IPS-NIHi7 (cell line): ENCODE results near the gene COPS3.

Experiments
- DNase-seq: peaks from one replicate; pipeline ENCODE4 v3.0.0; 2012; ENCODE audit warnings: mixed read lengths; ENCODE audit errors: extremely low spot score

Gene COPS3

DNA sequence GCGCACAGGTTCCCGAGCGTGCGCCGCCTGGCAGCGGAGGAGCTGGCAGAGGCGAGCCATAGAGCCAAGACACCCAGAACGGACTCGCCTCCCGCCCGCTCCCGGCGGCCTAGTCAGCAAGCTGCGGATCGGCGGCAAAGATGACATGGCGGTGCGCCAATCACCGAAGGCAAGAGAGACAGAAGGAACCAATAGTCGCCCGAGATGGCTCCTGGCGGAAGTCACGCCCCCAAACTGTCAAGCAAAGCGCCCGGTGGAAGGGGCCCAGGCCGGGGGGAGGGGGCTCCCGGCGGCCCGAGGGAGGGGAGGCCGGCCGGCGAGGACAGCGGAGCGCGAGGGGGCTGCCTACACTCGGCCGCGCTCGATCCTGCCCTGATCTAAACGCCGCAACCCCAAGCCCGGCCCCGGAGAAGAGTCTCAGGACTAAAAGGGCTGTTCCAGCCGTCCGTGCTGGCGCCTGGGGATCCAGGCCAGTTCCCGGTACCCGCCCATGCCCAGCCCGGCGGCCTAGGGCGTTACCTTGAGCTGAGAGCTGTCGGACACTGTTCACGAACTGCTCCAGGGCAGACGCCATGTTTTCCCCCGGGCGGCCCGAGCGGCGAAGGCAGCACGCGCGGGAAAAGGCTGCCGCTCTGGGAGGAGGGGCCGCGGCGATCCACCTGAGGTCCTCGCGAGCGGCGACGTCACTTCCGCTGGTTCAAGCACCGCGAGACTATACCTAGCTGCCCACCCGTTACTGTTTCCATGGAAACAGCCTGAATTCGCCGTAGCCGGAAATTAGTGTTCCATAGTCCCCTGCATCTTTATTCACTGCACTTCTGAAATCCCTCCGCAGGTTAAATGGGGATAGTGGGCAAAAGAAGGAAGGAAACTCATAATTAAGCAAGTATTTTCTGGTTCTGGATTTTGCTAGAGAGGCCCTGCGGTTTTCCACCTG, at the start of gene COPS3:
TSS of gene COPS3 (minus strand) at position 634 of the 937 bp plus-strand sequence. CDS start at position 574, 60 bp downstream.
- DNase-seq: peak; percentile 99

DNA sequence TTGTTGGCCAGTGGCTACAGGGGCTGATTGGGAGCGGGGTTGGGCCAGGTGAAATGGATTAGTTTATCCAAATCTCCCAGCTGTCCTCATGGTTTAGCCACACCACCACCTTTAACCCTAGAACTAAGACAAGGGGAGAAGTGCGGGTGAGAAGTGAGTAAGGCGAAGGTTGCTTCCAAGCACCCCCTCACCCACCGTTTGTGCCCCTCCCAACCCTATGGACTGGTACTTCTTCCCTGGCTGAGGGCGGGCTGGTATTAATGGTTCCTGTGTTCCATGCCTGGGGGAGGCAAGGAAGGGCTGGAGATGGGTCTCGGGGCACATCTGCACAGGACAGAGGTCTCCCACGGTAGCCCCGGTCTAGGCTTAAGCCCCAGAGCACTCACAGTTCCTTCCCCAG, 47.2 kb upstream of the COPS3 start:
- no peak for DNase-seq

- peak; percentile 5 for DNase-seq
These were observed 45.3 kb upstream of the COPS3 start for GRCh38 chr17:17326275-17326875.

DNA sequence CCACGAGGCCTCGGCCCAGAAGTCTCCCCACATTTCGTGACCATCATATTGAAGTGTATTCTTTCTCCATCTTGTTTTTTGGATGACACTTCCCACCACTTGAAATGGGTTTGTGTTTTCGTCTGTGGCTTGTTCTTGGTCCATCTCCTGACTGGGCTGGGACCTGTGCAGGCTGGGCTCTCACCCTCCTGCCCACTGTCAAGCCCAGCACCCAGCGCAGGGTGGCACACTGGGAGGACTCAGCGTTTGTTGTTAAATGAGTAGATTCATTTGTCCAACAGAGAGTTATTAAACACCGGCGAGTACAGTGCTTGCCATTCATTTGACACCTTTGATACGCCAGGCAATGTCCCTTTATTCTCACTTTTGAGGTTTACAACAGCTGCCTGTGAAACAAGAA, 44.8 kb upstream of the COPS3 start:
- DNase-seq: peak; percentile 4

DNA sequence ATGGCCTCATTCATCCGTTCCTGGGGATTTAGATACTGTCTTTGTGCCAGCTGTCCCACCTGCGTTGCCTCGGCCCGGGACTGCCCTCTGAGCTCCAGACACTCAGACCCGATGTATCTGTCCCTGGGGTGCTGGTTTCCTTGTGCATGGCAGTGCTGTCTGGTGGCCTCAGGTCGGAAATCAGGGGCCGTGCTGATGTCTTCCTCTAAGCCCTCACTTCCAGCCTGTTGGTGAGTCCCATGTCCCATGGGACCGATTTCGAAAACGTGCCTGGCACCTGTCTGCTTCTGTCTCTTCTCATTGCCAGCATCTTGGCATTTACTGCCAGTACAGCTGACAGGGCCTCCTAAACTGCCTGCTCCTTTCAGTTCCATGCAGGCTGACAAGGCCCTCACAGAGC, 44.2 kb upstream of the COPS3 start:
- DNase-seq: peak; percentile 5

DNA sequence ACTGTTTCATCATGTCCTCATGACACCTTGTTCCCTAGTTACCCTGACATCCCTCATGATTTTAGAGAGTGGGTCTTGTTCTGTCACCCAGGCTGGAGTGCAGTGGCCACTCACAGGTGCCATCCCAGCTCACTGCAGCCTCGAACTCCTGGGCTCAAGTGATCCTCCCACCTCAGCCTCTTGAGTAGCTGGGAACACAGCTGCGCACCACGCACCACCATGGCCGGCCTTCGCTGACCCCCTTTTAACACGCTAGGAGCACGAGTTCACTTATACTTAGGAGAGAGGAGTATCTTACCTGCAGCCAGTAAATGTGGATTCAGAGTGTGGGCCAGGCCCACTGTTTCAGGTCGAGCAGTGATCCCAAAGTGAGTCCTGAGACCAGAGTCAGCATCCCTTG, 43.6 kb upstream of the COPS3 start:
- DNase-seq: no peak

DNA sequence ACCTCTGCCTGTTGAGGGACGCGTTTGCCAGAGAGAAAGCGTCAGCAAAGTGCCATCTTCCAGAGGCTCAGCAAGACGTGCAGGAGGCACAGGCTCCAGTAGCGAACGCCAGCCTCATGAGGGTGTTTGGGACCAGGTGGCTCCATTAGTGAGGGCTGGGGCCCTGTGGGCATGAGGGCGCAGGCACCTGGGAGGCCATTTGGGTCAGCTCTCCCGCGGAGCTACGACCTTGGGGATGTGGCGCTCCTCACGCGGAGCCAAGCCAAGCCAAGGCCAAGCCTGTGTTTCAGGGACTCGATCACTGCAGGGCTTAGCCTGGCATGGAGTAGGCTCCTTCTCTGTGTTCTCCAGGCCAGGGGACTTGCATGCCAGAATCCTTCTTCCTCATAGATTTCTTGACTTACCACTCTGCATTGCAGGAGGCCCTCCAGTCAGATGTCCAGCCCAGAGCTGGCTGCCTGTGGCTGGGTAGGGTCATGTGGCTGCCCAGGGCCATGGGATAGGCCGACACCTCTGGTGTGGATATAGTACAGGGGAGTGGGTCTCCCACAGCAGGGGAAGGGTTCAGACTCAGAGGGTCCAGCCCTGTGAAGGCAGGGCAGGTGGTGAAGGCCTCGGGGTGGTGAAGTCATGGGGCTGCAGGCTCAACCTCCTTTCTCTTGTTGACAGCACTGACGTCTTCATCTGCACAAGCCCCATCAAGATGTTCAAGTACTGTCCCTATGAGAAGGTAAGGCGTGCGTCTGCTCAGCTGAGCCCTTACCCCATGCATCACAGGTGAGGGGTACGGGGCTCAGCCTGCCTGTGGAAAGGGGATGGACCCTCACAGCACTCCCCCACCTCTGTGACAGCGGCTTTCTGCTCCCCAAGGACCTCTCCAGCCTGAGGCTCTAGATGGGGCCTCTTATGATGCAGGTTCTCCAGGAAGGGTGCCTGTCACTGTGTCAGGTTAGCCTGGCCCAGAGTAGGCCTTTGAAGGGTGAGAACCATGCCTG, 41.8 kb upstream of the COPS3 start:
- peak; percentile 6 for DNase-seq

- no peak for DNase-seq
These were observed 40.4 kb upstream of the COPS3 start for GRCh38 chr17:17321356-17322025.

DNA sequence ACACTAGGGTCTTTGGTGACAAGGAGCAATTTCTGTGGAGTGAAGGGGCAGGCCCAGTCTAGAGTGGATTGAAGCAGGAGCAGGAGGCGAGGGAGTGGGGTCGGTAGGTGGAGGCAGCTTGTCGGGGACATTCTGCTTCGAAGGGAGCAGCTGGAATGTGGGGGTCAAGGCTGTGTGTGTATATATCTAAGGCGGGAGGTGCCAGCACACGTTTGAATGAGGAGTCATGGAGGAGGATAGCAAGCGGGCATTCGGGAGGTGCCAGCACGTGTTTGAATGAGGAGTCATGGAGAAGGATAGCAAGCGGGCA, 39.8 kb upstream of the COPS3 start:
- peak; percentile 7 for DNase-seq

- peak; percentile 5 for DNase-seq
These were observed 39.3 kb upstream of the COPS3 start for GRCh38 chr17:17320188-17320910.

DNA sequence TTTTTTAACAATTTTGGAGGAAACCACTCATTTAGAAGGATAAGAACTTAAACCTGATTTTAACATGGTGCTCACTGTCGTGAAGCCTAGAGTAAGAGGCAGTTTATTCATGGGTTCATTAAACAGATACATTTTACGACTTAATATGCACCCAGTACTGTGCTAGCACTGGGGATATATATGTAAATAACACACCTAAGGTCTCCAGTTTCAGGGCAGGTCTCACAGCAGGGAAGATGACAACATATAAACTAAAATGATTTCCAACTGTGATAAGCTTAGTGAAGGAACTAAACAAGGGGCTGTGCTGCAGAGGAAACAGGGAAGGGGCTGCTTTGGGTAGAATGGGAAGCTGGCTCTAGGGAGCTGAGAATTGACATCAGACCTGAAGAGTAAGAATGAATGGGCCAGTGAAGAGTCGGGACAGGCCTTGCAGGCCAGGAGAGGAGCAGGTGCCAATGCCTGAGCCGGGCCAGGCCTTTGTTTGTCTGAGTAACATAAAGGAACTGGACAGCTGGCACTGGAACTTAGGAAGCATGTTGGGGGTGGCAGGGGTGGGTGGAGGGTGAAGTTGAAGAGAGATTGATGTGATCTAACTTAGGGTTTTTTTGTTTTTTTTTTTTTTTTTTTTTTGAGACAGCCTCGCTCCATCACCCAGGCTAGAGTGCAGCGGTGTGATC, 34.2 kb upstream of the COPS3 start:
- no peak for DNase-seq

DNA sequence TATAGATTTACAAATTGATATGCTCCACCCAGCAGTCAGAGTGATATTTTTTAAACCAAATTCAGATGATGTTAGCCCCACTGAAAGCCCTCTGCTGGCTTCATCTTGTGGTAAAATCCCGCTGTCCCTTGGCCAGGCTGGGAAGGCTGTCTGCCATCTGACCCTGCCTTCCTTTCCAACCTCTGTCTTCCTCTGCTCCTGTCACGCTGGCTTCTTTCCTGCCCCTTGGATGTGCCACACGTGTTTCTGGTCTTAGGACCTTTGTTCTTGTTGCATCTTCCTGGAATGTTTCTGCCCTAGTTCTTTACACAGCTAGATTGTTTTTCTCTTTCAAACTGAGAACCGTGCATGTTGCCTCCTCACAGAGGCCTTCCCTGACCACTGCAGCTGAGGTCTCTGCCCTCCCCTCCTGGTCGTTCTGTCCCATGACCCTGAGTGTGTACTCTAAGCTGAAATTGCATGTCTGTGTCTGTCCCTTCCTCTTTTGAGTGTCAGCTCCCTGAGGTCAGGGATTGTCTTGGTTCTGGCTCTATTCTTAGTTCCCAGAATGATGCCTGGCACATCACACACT, 33.5 kb upstream of the COPS3 start:
- peak; percentile 5 for DNase-seq

- DNase-seq: peak; percentile 87
These were observed 32.4 kb upstream of the COPS3 start for GRCh38 chr17:17313350-17313991.

- no peak for DNase-seq
These were observed 28.3 kb upstream of the COPS3 start for GRCh38 chr17:17309356-17309755.

GRCh38 chr17:17305281-17305801, 24.3 kb upstream of the COPS3 start:
- DNase-seq: no peak

GRCh38 chr17:17304521-17304985, 23.5 kb upstream of the COPS3 start:
- no peak for DNase-seq

DNA sequence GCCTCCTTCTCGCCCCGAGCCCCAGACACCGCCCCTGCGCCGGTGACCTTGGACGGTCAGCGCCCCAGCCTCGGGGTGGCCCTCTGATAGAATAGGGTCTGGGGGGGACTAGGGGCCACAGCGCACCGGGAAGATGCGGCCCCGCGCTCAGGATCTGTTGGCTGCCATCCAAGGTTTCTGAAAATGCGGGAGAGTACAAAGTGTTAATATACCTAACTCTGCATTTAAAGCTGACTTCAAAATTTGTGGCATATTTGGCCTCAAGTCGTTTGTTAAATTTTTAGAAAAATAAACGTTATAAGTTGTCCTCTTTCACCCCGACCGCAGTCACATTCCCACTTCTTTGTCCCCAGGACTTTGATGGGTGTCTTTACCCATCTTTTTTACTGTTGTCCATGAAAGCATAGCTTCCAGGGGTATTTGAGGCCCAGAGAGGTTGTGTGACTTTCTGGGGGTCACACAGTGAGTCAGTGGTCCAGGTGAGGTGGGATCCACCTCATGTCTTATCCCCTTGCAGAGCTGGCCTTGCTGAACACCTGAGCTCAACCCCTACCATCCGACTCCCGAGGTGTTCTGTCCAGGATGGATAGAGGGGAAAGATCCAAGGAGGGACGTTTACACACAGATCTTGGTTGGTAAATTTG, 22.9 kb upstream of the COPS3 start:
- DNase-seq: no peak
